ENCODE data around the gene ABCG8.

Gene ABCG8

GRCh38 chr2:43831543-43832294 lies 7.1 kb upstream of the ABCG8 start:
- Histone ChIP-seq H3K9ac (ENCODE audit: insufficient read length) (no peak overlapping the region), H3K9me3 (ENCODE audit: low read depth, low read length) (no peaks in the 10 kb centered on the region), H3K27ac (no peak overlapping the region), H3K36me3 (ENCODE audit: insufficient read depth, low read length) (no peaks in the 10 kb centered on the region), H3K4me3 (no peak overlapping the region)
- TF ChIP-seq FOXP2 (optimal IDR thresholded peaks at IDR 0.05; ENCODE audit: control extremely low read depth, extremely low read length, insufficient read depth), result no peak
- no peak for TF ChIP-seq POLR2AphosphoS5 (IDR thresholded peaks at IDR 0.05; ENCODE audit: borderline replicate concordance, low read depth, low read length)
- no peak for TF ChIP-seq EZH2 (IDR thresholded peaks at IDR 0.05)
- no peak for DNase-seq (ENCODE audit: low read depth, low spot score)

- no peak for TF ChIP-seq FOXP2 (optimal IDR thresholded peaks at IDR 0.05; ENCODE audit: control extremely low read depth, extremely low read length, insufficient read depth)
- no peak for TF ChIP-seq EZH2 (IDR thresholded peaks at IDR 0.05)
- no peak for TF ChIP-seq POLR2AphosphoS5 (IDR thresholded peaks at IDR 0.05; ENCODE audit: borderline replicate concordance, low read depth, low read length)
- no peak overlapping the region for H3K9ac ChIP-seq (ENCODE audit: insufficient read length)
- no peaks in the 10 kb centered on the region for H3K36me3 ChIP-seq (ENCODE audit: insufficient read depth, low read length)
- H3K9me3 ChIP-seq (ENCODE audit: low read depth, low read length), result no peaks in the 10 kb centered on the region
- no peak for DNase-seq (ENCODE audit: low read depth, low spot score)
- H3K4me3 ChIP-seq, result no peak overlapping the region
- no peak overlapping the region for H3K27ac ChIP-seq
Observed at GRCh38 chr2:43832457-43832856, 6.3 kb upstream of the ABCG8 start.

DNA sequence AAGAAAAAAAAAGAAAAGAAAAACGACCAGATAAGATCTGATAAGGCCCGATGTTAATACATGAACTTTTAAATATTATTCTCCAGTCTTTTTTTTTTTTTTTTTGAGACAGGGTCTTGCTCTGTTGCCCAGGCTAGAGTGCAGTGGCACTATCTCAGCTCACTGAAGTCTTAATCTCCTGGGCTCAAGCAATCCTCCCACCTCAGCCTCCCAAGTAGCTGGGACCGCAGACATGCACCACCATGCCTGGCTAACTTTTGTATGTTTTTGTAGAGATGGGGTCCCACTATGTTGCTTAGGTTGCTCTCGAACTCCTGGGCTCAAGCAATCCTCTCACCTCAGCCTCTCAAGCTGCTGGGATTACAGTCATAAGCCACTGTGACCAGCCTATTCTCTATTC lies 1.7 kb upstream of the ABCG8 start:
- H3K9ac ChIP-seq (ENCODE audit: insufficient read length), result no peak overlapping the region
- no peak for TF ChIP-seq FOXP2 (optimal IDR thresholded peaks at IDR 0.05; ENCODE audit: control extremely low read depth, extremely low read length, insufficient read depth)
- TF ChIP-seq POLR2AphosphoS5 (IDR thresholded peaks at IDR 0.05; ENCODE audit: borderline replicate concordance, low read depth, low read length), result no peak
- TF ChIP-seq EZH2 (IDR thresholded peaks at IDR 0.05), result no peak
- DNase-seq (ENCODE audit: low read depth, low spot score), result no peak
- no peaks in the 10 kb centered on the region for H3K36me3 ChIP-seq (ENCODE audit: insufficient read depth, low read length)
- no peak overlapping the region for H3K4me3 ChIP-seq
- H3K9me3 ChIP-seq (ENCODE audit: low read depth, low read length), result no peaks in the 10 kb centered on the region
- no peak overlapping the region for H3K27ac ChIP-seq

DNA sequence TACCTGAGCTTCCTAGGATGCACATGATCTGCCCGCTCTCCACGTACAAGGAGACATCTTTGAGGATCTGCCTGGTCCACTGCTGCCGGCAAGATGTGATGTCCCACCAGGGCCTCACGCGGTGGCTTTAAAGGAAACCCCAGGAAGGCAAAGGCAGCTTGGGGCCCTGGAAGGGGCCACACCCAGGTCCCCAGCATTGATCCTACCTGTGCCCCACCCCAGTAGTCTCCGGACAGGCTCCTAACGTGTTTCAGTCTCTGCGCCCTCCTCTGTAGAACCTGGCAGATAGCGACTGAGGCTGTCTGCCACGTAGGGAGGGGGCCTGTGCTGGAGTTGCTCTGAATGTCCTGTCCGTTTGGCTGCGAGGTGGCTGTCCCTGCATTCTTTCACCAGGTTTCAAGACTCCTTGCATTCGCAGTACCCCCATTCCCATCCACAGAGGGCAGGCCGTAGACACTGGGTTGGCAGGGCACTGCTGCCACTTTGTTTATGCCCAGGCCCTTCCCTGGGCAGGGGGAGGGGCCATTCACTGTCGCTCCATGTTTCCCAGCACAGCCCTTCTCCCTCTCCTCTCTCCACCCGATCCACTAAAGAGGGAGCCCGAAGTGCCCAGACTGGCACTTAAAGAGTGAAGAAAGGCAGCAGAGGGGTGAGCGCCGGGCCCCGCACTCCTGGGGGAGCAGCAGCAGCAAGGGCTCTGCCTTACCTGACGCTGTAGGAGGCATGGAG lies 776 bp upstream of the ABCG8 start:
- Histone ChIP-seq H3K9me3 (ENCODE audit: low read depth, low read length) (no peaks in the 10 kb centered on the region), H3K27ac (no peak overlapping the region), H3K9ac (ENCODE audit: insufficient read length) (no peak overlapping the region), H3K4me3 (no peak overlapping the region), H3K36me3 (ENCODE audit: insufficient read depth, low read length) (no peaks in the 10 kb centered on the region)
- TF ChIP-seq FOXP2 (optimal IDR thresholded peaks at IDR 0.05; ENCODE audit: control extremely low read depth, extremely low read length, insufficient read depth) (no peak), POLR2AphosphoS5 (IDR thresholded peaks at IDR 0.05; ENCODE audit: borderline replicate concordance, low read depth, low read length) (no peak), EZH2 (IDR thresholded peaks at IDR 0.05) (no peak)
- DNase-seq (ENCODE audit: low read depth, low spot score), result no peak

GRCh38 chr2:43839776-43840564 lies 1.2 kb downstream of the ABCG8 start:
- no peak for DNase-seq (ENCODE audit: low read depth, low spot score)
- TF ChIP-seq FOXP2 (optimal IDR thresholded peaks at IDR 0.05; ENCODE audit: control extremely low read depth, extremely low read length, insufficient read depth) (no peak), POLR2AphosphoS5 (IDR thresholded peaks at IDR 0.05; ENCODE audit: borderline replicate concordance, low read depth, low read length) (no peak), EZH2 (IDR thresholded peaks at IDR 0.05) (no peak)
- H3K9me3 ChIP-seq (ENCODE audit: low read depth, low read length), result no peaks in the 10 kb centered on the region
- H3K9ac ChIP-seq (ENCODE audit: insufficient read length), result no peak overlapping the region
- H3K27ac ChIP-seq, result no peak overlapping the region
- no peak overlapping the region for H3K4me3 ChIP-seq
- H3K36me3 ChIP-seq (ENCODE audit: insufficient read depth, low read length), result no peaks in the 10 kb centered on the region

GRCh38 chr2:43840965-43841364 lies 2.2 kb downstream of the ABCG8 start:
- Histone ChIP-seq H3K9ac (ENCODE audit: insufficient read length) (no peak overlapping the region), H3K9me3 (ENCODE audit: low read depth, low read length) (no peaks in the 10 kb centered on the region), H3K4me3 (no peak overlapping the region), H3K36me3 (ENCODE audit: insufficient read depth, low read length) (no peaks in the 10 kb centered on the region), H3K27ac (no peak overlapping the region)
- DNase-seq (ENCODE audit: low read depth, low spot score), result no peak
- TF ChIP-seq POLR2AphosphoS5 (IDR thresholded peaks at IDR 0.05; ENCODE audit: borderline replicate concordance, low read depth, low read length) (no peak), FOXP2 (optimal IDR thresholded peaks at IDR 0.05; ENCODE audit: control extremely low read depth, extremely low read length, insufficient read depth) (no peak), EZH2 (IDR thresholded peaks at IDR 0.05) (no peak)

GRCh38 chr2:43841949-43842865 lies 3.4 kb downstream of the ABCG8 start:
- TF ChIP-seq FOXP2 (optimal IDR thresholded peaks at IDR 0.05; ENCODE audit: control extremely low read depth, extremely low read length, insufficient read depth) (no peak), POLR2AphosphoS5 (IDR thresholded peaks at IDR 0.05; ENCODE audit: borderline replicate concordance, low read depth, low read length) (no peak), EZH2 (IDR thresholded peaks at IDR 0.05) (no peak)

More at GRCh38 chr2:43841949-43842865, 3.4 kb downstream of the ABCG8 start:
- Histone ChIP-seq H3K36me3 (ENCODE audit: insufficient read depth, low read length) (no peaks in the 10 kb centered on the region), H3K27ac (no peak overlapping the region), H3K9ac (ENCODE audit: insufficient read length) (no peak overlapping the region), H3K9me3 (ENCODE audit: low read depth, low read length) (no peaks in the 10 kb centered on the region), H3K4me3 (no peak overlapping the region)
- no peak for DNase-seq (ENCODE audit: low read depth, low spot score)
